IMR-90 (cell line): ENCODE data around the gene SLC10A6. TPM values are rescaled to one million over a fixed set of nuclear protein-coding genes. Genes with fewer than 3 reads are reported as not detected.

ENCODE experiments used
- CTCF ChIP-seq: conservative IDR thresholded peaks from 2 replicates; pipeline ENCODE4 v1.5.1; 2012; ENCODE audit warnings: mild to moderate bottlenecking, low read depth, low read length, improper control_type of control experiment
- MAZ ChIP-seq: IDR thresholded peaks from 2 replicates; pipeline ENCODE4 v1.6.1; 2012; ENCODE audit warnings: low read depth, mild to moderate bottlenecking, low read length, improper control_type of control experiment, moderate library complexity, borderline replicate concordance
- NFE2L2 ChIP-seq: fragments of 150-350 bp; IDR thresholded peaks from 2 replicates; pipeline ENCODE4 v1.6.1; 2016; ENCODE audit warnings: low read depth, mild to moderate bottlenecking, low read length
- SMC3 ChIP-seq: fragments of 150-350 bp; IDR thresholded peaks from 2 replicates; pipeline ENCODE4 v1.6.1; 2016; ENCODE audit warnings: low read depth, mild to moderate bottlenecking, antibody characterized with exemption, low read length, moderate library complexity
- polyA plus RNA-seq, 3 experiments: library from polyadenylated mRNA; depleted of rRNA; stranded (reverse); fragments of >200 nt; gene quantifications; 2 replicates each; pipeline ENCODE4 v1.2.3, GENCODE V29; 2012; ENCODE audit warnings: low replicate concordance in 1 of 3
- total RNA-seq: library from RNA; depleted of rRNA; stranded (reverse); fragments of >200 nt; gene quantifications from 2 replicates; pipeline ENCODE4 v1.2.3, GENCODE V29; 2012

Gene SLC10A6
- total and polyA plus RNA-seq, 2 of the 4 experiments (the other 2 are of a cell fraction): not detected

GRCh38 chr4:86848732-86849619 is at the start of gene SLC10A6 (continued):
- TF ChIP-seq CTCF (no peak), MAZ (no peak), SMC3 (no peak), NFE2L2 (no peak)
